Stimulated activated CD8-positive, alpha-beta memory T cell treated with anti-CD3 and anti-CD28 coated beads, Interleukin-7, amount 100 ng/mL, for 1 hour (primary cell): ENCODE measurements around the gene GTF2F2.

Experiments
- DNase-seq, 2 donors: peaks; one replicate each; pipeline ENCODE4 v3.0.0-alpha.2; 2020; ENCODE audit warnings: low read depth in 2 of 2

GTF2F2 gene

GRCh38 chr13:45120967-45121831, 889 bp downstream of the GTF2F2 start:
- no peak for DNase-seq

GRCh38 chr13:45122941-45123340, 2.6 kb downstream of the GTF2F2 start:
- no peak for DNase-seq

GRCh38 chr13:45132369-45133064, 12.2 kb downstream of the GTF2F2 start:
- no peak for DNase-seq

- DNase-seq = no peak
Measured at GRCh38 chr13:45133396-45134118, 13.2 kb downstream of the GTF2F2 start.

DNA sequence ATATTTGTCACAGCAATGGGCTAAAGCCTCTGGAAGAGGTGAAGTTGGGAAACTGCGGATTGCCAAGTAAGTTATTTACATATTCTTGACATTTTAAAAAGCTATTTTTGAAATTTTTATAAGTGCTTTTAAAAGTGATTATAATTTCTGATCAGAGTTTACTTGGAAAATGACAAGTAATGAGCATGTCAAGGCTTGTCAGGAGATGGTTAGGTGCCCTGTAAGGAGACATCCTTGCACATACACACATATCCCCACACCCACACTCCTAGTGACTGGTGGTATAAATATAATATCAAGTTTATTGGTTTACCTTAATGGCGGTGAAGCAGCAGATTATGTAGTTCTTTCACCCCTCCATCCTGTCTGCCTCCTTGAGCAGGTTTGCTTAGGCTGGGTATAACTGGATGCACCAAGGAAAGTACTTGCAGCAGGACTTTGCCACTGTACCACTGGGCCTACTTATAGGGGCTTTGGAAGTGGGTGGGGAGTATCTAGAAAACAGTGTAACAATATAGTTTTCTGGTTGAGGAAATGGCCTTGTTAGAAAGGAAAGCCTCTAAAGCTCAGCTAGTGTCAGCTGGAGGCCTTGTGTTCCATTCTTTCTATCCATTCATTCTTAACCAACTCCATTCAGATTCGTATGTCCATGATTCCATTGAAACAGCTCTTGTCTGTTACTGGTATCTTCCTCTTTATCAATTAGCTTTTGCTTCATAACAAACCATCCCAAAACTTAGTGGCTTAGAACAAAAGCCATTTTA, 16.6 kb downstream of the GTF2F2 start:
- DNase-seq = no peak

- DNase-seq = no peak
Measured at GRCh38 chr13:45137526-45137925, 17.2 kb downstream of the GTF2F2 start.

GRCh38 chr13:45138282-45138681, 18.0 kb downstream of the GTF2F2 start:
- no peak for DNase-seq

GRCh38 chr13:45141369-45141768, 21.1 kb downstream of the GTF2F2 start:
- no peak for DNase-seq

GRCh38 chr13:45142440-45143345, 22.4 kb downstream of the GTF2F2 start:
- DNase-seq = no peak

- no peak for DNase-seq
Measured at GRCh38 chr13:45143346-45143751, 23.0 kb downstream of the GTF2F2 start.

- no peak for DNase-seq
Measured at GRCh38 chr13:45149964-45150363, 29.7 kb downstream of the GTF2F2 start.

- DNase-seq = no peak
Measured at GRCh38 chr13:45156565-45157361, 36.5 kb downstream of the GTF2F2 start.

DNA sequence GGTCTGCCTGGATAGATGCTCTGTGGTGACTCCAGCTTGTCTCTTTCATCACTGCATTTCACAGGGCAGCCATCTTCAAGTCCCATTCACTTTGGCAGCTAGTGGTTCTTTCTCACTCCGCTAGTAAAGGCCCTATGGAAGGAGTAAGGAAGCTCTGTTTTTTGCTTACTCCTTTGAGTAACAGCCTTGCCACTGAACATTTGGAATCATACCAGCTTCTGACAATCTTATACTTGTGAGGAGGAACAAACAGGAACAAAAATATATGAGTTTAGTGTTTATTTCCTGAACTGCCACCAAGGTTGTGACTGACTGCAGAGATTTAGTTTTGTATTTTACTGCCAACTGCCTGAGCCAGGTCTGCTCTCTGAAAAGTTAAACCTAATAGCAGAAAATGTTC, 41.9 kb downstream of the GTF2F2 start:
- no peak for DNase-seq

- DNase-seq = no peak
Measured at GRCh38 chr13:45162821-45163220, 42.5 kb downstream of the GTF2F2 start.

DNA sequence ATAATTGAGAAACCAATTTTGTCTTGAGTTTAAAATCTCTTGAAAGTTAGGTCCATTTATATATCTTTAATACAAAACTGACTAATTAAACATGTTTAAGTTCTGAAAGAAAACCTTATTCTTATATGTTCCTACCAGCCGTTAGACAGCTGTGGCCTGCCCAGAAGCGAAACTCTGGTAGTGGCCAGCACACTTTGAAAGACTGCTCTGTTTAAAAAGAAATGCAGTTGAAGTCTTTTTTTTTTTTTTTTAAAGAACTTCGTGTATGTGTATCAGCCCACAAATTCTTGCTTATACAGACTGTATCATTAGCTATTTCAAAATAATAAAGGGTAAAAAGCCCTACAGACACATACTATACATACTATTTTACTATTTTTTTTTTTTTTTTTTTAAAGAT, 46.5 kb downstream of the GTF2F2 start:
- no peak for DNase-seq

- no peak for DNase-seq
Measured at GRCh38 chr13:45167611-45168554, 47.6 kb downstream of the GTF2F2 start.

DNA sequence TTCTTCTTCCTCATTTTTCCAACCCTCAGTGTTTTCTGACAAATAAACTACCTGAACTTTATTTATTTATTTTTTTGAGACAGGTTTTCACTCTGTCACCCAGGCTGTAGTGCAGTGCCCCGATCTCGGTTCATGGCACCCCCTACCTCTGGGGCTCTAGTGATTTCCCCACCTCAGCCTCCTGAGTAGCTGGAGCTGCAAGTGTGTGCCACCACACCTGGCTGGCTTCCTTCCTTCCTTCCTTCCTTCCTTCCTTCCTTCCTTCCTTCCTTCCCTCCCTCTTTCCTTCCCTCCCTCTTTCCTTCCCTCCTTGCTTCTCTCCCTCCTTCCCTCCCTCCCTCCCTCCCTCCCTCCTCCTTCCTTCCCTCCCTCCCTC, 48.2 kb downstream of the GTF2F2 start:
- no peak for DNase-seq

GRCh38 chr13:45174478-45174877, 54.2 kb downstream of the GTF2F2 start:
- no peak for DNase-seq
